ENCODE data around the gene PLOD1.
"Not testable (repeated sequence)": the region's sequence is repeated elsewhere in the genome, so short reads cannot be mapped to it uniquely, and the experiment has no call there.

Gene PLOD1

DNA sequence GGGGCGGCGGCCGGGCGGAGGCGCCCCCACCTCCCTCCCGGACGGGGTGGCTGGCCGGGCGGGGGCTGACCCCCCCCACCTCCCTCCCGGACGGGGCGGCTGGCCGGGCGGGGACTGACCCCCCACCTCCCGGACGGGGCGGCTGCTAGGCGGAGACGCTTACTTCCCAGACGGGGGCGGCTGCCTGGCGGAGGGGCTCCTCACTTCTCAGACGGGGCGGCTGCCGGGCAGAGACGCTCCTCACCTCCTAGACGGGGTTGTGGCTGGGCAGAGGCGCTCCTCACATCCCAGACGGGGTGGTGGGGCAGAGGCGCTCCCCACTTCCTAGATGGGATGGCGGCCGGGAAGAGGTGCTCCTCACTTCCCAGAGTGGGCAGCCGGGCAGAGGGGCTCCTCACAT is 73.8 kb downstream of the PLOD1 start:
- DNase-seq, result not testable (repeated sequence)

GRCh38 chr1:12009318-12009947 is 74.9 kb downstream of the PLOD1 start:
- no peak for DNase-seq

DNA sequence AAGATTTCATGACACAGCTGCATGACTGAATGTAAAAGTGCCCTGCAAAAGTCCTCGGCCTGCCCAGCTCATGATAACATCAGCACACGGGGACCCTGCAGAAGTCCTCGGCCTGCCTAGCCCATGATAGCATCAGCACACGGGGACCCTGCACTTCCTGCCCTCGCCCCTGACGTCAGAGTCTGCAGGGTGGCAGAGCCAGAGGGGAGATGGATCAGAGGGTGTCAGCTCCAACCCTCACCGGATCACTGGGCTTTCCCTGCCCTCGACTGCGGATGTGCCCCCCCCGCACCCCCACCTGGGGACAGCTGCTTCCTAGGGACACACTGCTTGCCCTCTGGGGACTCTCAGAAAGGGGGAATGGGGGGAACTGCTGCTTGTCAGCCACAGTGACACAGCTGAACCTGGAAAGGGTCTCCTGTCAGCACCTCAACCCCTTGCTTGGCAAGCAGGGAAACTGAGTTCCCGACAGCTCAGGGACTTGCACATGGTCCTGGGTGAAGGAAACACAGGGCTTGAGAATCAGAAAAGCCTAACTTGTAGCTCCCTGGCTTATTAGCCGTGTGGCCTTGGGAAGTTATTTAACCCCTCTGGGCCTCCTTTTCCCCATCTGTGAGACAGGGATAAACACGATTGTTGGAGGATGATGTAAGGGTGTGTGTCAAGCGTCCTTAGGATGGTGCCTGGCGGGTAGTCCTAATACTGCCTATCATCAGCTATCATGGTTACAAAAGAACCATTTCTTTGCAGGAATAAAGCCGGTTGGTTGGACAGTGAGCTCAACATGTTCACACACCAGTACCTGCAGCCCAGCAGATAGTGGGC is 76.4 kb downstream of the PLOD1 start:
- DNase-seq, result peak in 1 of 5 experiments; percentile 74

DNA sequence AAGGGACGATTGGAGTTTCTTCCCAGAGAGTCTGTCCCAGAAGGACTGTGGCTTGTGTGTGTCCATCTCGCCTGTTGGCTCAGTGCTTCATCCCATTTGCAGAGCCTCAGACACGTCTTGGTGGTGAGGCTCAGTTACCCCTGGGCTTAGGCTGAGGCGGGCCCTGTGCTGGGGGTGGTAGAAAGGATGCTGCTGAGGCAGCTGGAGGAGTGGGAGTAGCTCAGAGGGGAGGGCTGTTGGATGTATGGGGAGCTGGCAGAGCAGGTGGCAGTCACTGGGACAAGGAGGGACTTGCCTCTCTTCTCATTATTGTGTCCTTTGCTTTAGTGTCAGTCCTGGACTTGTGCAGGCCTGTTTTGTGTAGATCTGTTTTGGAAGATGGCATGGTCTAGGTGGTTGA is 77.5 kb downstream of the PLOD1 start:
- DNase-seq, result no peak

GRCh38 chr1:12012560-12013316 is 78.2 kb downstream of the PLOD1 start:
- DNase-seq, result no peak

DNA sequence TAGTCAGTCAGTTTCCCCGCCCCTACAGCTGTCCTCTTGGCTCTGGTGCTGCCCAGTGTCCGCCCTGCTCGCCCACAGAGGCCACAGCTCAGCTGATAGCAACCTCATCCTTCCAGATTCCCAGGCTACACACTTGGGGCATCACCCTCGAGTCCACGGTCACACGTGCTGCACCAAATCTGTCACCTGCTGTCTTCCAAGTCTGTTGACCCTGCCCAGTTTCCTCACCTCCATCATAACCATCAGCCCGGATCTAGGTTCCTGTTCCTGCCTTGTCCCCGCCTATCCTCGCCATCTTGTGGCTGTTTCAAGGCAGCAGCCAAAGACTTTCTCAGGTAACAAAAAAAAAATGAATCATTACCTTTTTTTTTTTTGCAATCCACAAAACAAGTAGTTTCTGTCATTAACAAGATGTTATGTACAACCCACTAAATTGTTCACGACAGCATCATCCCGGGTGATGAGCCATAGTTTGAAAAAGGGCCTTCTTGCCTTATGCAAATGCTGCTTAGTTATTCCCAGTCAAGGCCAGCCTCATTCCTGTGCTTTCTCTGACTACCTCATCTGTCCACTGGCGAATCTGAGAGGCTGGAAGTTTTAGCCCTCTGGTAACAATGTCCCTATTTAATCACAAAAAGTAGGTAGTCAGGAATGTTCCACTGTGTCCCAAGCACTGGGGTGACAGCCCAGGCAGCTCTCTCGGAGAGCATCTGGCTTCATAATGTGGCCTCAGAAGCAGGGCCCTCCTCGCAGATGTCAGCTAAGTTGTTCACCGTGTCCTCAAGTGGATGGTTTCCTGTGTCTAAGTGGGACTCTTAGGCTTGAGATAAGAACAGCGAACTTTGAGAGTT is 79.8 kb downstream of the PLOD1 start:
- peak in 1 of 5 experiments; percentile 67 for DNase-seq

- no peak for DNase-seq
Measured at GRCh38 chr1:12015001-12015491, 80.5 kb downstream of the PLOD1 start.

DNA sequence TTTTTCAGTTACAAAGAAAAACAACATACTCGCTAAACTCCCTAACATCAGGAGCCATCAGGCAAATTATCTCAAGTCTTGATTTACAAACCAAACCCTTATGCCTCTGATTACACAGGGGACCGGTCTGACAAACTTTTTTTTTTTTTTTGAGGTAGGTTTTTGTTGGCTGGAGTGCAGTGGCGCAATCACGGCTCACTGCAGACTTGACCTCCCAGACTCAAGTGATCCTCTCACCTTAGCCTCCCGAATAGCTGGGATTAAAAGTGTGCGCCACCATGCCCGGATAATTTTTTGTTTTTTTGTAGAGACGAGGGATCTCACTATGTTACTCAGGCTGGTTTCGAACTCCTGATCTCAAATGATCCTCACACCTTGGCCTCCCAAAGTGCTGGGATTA is 81.0 kb downstream of the PLOD1 start:
- no peak for DNase-seq

GRCh38 chr1:12016182-12016581 is 81.7 kb downstream of the PLOD1 start:
- DNase-seq, result no peak

DNA sequence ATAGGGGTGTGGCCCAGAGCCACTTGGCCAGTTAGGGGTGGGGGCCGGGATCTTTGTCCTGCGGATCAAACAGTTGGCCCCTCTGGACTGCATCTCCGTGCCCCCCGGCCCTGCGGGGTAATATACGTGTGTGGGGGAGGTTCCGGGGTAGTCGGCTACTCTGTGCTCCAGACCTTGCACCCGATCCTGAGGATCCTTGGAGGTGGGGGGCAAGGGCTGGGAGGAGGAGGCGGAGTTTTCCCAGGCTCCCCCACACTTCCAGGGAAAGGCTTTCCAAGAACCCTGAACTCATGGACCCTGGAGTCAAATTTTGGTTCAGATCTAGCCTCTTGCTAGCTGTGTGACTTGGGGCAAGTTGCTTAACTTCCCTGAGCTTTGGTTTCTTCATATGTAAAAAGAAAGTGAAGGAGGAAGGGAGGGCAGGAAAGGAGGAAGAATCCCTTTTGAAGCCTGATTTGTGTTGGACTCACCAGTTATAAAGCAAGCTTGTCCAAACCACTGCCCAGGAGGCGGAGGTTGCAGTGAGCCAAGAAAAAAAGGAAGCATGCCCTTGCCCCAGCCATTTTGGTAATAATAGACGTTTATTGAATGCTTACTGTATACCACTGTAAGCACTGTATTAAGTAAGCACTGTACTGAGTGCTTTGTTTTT is 85.5 kb downstream of the PLOD1 start:
- DNase-seq, result no peak

DNA sequence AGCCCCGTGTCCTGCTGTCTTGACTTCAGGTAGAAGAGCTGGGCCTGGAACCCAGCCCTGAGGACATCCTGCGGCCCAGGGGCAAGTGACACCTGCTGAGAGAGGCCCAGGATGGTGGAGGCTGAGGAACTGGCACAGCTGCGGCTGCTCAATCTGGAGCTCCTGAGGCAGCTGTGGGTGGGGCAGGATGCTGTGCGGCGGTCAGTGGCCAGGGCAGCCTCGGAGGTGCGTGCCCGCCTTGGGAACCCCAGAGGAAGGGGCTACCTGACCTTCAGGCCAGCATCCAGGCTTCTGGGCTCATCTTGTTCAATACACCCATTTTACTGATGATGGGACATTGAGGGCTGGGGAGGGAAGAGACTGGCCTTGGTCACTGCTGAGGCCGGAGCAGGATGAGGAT is 87.1 kb downstream of the PLOD1 start:
- DNase-seq, result no peak

DNA sequence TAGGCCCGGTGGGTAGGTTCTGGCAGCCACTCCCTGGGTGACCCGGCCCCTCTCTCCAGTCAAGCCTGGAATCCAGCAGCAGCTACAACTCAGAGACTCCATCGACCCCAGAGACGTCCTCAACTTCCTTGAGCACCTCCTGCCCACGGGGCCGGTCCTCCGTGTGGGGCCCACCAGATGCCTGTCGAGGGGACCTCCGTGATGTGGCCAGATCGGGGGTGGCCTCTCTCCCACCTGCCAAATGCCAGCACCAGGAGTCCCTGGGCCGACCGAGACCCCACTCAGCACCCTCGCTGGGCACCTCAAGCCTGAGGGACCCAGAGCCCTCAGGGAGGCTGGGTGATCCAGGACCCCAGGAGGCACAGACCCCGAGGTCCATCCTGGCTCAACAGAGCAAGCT is 87.5 kb downstream of the PLOD1 start:
- no peak for DNase-seq

Data from T-helper 2 cell (primary cell).